OCI-M2 (cell line): ENCODE measurements around the gene MFNG.
A peak's percentile ranks its signal among the peaks of the same experiment; 100 is the strongest.
"Not testable (repeated sequence)": the region's sequence is repeated elsewhere in the genome, so short reads cannot be mapped to it uniquely, and the experiment has no call there.

ENCODE experiments used
- DNase-seq: peaks from one replicate; lab custom pipeline; 2025; ENCODE audit not compliant: unreplicated experiment; lab: John Stamatoyannopoulos, UW

Gene MFNG, protein sequence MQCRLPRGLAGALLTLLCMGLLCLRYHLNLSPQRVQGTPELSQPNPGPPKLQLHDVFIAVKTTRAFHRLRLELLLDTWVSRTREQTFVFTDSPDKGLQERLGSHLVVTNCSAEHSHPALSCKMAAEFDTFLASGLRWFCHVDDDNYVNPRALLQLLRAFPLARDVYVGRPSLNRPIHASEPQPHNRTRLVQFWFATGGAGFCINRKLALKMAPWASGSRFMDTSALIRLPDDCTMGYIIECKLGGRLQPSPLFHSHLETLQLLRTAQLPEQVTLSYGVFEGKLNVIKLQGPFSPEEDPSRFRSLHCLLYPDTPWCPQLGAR

GRCh38 chr22:37486224-37486845 lies at the start of gene MFNG:
Gene MFNG (minus strand): TSS chr22:37486384. CDS start chr22:37486177, 207 bp downstream.
- no peak for DNase-seq

GRCh38 chr22:37535159-37535558 lies 49.0 kb upstream of the MFNG start:
- DNase-seq = no peak

GRCh38 chr22:37534445-37534844 lies 48.3 kb upstream of the MFNG start:
- DNase-seq = no peak

GRCh38 chr22:37533995-37534394 lies 47.8 kb upstream of the MFNG start:
- peak; percentile 20 for DNase-seq

DNA sequence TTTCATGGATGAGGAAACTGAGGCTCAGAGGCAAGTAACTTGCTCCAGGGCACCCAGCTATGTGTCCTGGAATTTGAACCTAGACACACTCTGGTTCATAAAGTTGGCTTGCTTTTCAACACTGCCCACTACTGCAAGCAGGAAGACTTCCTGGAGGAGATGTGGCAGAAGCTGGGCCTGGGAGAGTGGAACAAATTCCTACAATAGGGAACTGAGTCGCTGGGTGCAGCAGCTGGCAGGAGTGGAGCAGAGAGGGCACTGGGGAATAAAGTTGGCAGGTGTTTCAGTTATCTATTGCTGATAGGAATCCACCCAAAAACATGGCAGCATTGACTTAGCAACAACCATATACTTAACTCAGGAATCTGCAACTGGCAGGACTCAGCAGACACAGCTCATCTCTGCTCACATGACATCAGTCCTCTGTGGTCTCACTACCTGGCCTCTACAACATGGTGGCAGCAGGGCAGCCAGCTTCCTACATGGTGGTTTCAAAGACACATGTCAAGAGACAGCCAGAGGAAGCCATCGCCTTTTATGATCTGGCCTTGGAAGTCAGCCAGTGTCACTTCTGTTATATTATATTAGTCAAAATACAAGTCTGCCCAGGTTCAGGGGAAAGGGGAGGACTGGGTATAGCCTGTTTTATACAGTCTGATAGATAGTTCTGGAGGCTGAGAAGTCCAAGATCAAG lies 43.6 kb upstream of the MFNG start:
- no peak for DNase-seq

DNA sequence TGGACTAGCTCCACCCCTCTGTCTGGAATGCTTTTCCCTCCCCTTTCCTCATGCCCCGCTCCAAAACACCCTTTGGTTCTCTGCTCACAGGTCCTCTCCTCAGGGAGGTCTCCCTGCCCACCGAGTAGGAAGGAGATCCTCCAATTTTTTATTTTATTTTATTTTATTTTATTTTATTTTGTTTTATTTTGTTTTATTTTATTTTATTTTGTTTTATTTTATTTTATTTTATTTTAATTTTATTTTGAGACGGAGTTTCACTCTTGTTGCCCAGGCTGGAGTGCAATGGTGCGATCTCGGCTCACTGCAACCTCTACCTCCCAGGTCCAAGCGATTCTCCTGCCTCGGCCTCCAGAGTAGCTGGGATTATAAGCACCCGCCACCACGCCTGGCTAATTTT lies 41.8 kb upstream of the MFNG start:
- DNase-seq = not testable (repeated sequence)

GRCh38 chr22:37527081-37527752 lies 41.0 kb upstream of the MFNG start:
- DNase-seq = not testable (repeated sequence)

- DNase-seq = no peak
Observed at GRCh38 chr22:37526376-37526775, 40.2 kb upstream of the MFNG start.

DNA sequence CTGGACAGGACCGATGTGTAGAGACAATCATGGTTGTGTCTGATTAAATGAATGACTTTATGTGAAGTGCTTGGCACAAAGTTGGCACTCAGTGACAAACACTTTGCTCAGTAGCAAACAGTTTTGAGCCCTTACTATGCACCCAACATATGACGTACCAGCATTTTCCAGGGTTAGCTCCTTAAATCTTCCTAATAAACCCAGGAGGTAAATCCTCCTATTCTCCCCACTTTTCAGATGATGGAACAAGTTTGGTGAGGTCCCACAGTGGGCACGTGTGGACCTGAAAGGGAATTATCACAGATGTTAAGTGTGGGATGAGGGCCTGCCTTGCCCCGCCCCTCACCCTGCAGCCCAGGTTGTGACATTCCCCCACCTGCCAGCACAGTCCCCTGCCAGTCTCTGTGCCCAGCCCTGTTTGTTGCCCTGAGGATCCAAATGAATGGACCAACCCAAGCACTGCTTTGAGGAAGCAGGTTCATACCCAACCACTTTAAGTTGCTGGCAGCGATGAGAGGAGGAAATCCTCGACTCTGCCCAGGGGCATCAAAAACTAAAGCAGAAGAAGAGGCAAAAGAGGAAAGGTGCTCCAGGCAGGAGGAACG lies 39.7 kb upstream of the MFNG start:
- no peak for DNase-seq

DNA sequence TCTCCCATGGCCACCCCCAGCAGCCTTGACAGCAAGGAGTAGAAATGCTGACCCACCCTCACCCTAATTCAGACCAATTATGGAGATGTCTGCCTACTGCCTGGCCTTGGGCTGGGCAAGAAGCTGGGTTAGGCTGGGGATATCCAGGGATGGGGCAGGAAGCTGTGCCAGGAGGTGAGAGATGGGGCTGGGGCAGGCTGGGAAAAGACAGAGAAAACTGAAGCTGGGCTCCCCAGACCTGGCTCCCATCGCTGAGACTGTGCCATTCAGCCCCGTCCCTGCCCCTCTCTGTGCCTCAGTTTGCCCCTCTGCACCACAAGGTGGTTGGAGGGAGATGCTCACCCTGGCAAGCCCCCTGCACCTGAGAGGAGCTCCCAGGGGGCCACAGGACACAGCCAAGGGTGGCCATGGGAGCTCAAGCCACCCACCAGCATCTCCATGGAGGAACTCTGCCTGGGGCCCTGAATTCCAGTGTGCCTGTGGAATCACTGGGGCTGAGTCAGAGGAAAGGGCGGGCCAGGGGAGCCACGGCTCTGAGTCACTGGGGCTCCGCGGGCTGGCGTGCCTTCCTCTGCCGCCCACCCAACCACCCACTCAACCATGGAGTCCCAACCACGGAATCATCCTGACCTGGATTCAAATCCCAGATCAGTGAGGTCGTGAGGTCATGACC lies 39.0 kb upstream of the MFNG start:
- DNase-seq = no peak

DNA sequence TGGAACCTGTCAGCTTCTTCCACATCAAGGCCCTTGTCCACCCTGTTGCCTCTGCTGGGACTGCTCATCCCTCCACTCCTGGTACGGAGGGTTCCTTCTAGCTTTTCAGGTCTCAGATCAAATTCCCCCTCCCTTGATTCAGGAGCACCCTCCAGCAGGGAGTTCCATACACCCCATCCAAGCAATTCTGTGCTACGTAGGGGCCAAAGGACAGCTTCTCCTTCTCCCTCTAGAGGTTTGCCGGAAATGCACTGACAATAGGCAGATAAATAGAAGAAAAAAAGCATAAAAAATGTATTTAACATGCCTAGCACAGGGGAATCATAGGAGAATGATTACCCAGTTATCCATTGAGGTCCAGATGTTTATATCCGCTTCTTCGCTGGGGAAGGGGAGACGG lies 36.3 kb upstream of the MFNG start:
- no peak for DNase-seq

DNA sequence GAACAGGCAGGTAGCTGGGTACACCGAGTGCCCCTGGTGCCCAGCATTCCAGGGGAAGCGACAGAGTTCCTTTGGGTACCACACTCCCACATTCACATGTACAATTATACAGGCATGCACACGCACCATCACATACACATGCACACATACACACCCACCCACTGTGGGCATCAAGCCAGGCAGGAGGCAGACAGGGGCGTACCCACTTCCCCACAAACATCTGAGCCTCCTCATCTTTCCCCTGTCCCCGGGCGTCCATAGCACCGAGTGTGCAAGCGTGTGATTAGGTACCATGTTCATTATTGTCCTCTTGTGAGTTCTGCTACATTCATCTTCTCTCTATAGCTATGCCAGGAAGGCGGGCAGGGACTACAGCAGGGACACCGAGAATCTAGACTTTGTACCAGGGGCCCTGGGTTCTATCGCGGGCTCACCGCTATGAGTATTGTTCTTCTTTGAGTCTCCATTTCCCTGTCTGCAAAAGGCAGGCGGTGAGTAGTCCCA lies 35.1 kb upstream of the MFNG start:
- no peak for DNase-seq

DNA sequence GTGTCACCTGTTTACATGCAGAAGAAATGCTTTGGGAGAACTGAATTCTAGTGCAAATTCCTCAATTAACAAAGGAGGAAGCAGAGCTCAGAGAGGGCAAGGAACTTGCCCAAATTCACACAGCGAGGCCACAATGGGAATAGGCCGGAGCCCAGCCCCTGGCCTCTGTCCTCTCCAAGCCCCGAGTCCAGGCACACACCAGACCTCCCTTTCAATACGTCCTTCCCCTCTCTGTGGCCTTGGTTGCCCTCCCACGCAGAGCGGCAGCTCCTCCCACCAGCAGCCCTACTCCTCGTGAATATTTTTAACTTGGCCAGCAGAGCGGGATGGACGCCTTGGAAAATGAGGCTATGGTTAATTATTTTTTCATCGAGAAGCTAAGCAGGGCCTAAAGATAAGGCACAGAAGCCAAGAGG lies 34.6 kb upstream of the MFNG start:
- DNase-seq = no peak

GRCh38 chr22:37519268-37520195 lies 33.3 kb upstream of the MFNG start, which contains the start of gene CARD10:
Gene CARD10 (minus strand): TSS chr22:37519415. CDS start chr22:37519200, 215 bp downstream.
- no peak for DNase-seq

GRCh38 chr22:37518509-37519267 lies 32.5 kb upstream of the MFNG start:
- no peak for DNase-seq

GRCh38 chr22:37517826-37518450 lies 31.8 kb upstream of the MFNG start:
- no peak for DNase-seq

- no peak for DNase-seq
Observed at GRCh38 chr22:37516456-37516855, 30.3 kb upstream of the MFNG start.

- no peak for DNase-seq
Observed at GRCh38 chr22:37515901-37516300, 29.7 kb upstream of the MFNG start.
